GM12874 (cell line): ENCODE results near the gene ELAC1.

Source experiments
- TF ChIP-seq, protein P1 (sequence below): IDR thresholded peaks from 2 replicates; pipeline ENCODE4 v1.5.1; 2011; ENCODE audit warnings: low read depth, mild to moderate bottlenecking, control low read depth, low read length, moderate library complexity; ENCODE audit not compliant: insufficient read depth

The ELAC1 gene

DNA sequence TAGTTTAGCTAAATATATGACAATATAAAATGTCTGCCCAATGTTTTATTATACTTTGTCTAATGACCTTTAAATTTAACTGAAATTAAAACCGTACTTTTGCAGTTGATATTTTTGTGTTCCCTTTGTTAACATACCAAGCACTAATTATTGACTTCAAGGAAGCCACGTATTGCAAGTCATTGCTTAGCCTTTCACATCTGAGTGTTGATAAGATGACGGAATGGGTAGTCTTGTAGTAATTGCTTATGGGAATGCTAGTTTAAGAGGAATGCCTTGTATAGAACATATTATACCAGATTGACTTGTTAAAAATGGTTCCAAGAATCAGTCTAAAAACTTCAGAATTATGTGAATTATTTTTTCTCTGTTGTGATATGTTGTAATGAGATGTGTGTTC is 14.0 kb upstream of the ELAC1 start:
- TF ChIP-seq, protein P1, sequence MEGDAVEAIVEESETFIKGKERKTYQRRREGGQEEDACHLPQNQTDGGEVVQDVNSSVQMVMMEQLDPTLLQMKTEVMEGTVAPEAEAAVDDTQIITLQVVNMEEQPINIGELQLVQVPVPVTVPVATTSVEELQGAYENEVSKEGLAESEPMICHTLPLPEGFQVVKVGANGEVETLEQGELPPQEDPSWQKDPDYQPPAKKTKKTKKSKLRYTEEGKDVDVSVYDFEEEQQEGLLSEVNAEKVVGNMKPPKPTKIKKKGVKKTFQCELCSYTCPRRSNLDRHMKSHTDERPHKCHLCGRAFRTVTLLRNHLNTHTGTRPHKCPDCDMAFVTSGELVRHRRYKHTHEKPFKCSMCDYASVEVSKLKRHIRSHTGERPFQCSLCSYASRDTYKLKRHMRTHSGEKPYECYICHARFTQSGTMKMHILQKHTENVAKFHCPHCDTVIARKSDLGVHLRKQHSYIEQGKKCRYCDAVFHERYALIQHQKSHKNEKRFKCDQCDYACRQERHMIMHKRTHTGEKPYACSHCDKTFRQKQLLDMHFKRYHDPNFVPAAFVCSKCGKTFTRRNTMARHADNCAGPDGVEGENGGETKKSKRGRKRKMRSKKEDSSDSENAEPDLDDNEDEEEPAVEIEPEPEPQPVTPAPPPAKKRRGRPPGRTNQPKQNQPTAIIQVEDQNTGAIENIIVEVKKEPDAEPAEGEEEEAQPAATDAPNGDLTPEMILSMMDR = no peak

- TF ChIP-seq, protein P1 = no peak
These were observed 12.6 kb upstream of the ELAC1 start for GRCh38 chr18:50955253-50955652.

DNA sequence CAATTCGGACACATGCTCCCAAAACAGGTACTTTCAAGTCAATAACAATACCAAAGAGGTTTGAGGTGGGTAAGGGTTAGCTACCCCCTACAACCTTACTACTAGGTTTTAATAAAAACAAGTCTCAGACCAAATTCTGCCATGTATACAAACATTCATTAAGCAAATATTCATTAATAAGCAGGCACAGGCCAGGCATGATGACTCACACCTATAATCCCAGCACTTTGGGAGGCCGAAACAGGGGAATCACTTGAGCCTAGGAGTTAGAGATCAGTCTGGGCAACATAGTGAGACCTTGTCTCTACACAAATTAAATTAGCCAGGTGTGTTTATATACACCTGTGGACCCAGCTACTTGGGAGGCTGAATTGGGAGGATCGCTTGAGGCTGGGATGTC is 11.7 kb upstream of the ELAC1 start:
- TF ChIP-seq, protein P1 = no peak

GRCh38 chr18:50961974-50962373 is 5.9 kb upstream of the ELAC1 start:
- TF ChIP-seq, protein P1 = no peak

GRCh38 chr18:50969448-50969847 is 1.6 kb downstream of the ELAC1 start:
- TF ChIP-seq, protein P1 = no peak

GRCh38 chr18:50970006-50970405 is 2.2 kb downstream of the ELAC1 start:
- TF ChIP-seq, protein P1 = no peak

DNA sequence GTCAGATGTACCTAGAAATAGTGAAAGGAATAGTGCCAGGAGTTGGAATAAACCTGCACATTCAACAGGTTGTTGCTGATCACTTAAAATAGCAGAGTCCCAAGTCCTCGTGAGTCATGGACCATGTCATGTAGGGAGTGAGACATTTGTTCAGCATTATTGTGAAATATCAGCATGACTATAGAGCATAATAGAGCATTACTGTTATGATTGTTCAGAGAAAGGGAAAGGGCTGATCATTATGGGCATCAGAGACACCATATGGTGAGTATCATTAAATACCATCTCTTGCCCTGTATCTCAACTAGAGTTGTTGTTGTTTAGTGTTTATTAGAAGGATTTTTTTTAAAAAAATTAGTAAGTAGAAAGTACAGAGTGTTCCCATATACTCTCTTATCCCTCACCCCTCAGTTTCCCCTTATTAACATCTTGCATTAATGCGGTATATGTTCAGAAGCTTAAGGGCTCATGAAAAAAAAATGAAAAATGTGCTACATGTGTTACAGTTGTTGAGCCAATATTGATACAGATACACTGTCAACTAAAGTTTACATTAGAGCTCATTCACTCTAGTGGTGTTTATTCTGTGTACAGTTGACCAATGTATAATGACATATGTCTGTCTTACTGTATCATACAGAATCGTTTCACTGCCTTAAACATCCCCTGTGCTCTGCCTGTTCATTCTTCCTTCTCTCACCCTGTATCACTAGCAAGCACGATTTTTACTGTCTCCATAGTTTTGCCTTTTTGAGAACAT is 5.7 kb downstream of the ELAC1 start:
- TF ChIP-seq, protein P1 = no peak
